ENCODE measurements around the gene GNG12.

DNA sequence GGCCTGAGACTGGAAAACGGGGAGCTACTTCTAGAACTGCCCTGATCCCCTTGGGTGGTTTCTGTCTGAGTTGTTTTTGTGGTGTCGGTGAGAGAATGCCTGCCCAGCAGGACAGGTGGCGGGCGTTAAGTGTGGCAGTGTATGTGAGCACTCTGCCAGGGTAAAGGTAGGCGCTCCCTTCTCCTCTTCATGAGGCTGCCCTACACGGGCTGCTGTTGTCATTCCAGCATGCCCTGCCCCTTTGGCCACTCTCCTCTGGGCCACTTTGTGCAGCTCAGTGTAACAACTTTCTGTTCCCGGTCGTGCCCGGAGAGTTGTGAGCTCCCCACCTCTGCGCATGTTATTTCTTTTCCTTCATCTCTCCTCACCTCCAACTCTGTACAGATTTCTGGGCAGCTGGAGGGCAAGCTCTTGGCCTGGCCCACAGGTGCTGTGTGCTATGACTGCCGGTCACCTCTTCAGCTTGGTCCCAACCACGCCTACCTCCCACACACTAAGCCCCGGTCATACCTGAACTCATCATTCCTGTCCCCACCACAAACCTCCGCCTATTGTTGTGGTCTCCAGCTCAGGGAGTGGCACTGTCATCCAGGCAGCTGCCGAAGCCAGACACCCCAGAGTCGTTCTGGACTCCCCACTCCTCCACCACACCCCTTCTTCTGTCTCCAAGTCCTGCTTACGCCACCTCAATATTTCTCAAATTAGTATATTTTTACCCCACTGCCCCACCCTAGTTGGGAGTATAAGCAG, 79.3 kb downstream of the GNG12 start:
- TF ChIP-seq, protein P1, sequence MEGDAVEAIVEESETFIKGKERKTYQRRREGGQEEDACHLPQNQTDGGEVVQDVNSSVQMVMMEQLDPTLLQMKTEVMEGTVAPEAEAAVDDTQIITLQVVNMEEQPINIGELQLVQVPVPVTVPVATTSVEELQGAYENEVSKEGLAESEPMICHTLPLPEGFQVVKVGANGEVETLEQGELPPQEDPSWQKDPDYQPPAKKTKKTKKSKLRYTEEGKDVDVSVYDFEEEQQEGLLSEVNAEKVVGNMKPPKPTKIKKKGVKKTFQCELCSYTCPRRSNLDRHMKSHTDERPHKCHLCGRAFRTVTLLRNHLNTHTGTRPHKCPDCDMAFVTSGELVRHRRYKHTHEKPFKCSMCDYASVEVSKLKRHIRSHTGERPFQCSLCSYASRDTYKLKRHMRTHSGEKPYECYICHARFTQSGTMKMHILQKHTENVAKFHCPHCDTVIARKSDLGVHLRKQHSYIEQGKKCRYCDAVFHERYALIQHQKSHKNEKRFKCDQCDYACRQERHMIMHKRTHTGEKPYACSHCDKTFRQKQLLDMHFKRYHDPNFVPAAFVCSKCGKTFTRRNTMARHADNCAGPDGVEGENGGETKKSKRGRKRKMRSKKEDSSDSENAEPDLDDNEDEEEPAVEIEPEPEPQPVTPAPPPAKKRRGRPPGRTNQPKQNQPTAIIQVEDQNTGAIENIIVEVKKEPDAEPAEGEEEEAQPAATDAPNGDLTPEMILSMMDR (IDR thresholded peaks at IDR 0.05), result no peak
- no peak for TF ChIP-seq POLR2A (IDR thresholded peaks at IDR 0.05)

Data from prostate gland (tissue), 2 donors.